Myocyte (in vitro differentiated cells): Measurements from ENCODE around the gene AGPS. TPM values are rescaled to one million over a fixed set of nuclear protein-coding genes. Genes with fewer than 3 reads are reported as not detected.
A peak's percentile ranks its signal among the peaks of the same experiment; 100 is the strongest.
"Not testable (repeated sequence)": the region's sequence is repeated elsewhere in the genome, so short reads cannot be mapped to it uniquely, and the experiment has no call there.

ENCODE experiments used
- DNase-seq: peaks from one replicate; pipeline ENCODE4 v3.0.0-alpha.2; 2012; ENCODE audit warnings: low read depth
- total RNA-seq: library from RNA; depleted of rRNA; stranded (reverse); fragments of >200 nt; gene quantifications from 2 replicates; pipeline ENCODE4 v1.2.3, GENCODE V29; 2014

Gene AGPS
- total RNA-seq, 1 donor from 2014 or later, result 37.4 TPM

GRCh38 chr2:177549171-177549570, 156.6 kb downstream of the AGPS start:
- DNase-seq, result no peak

- no peak for DNase-seq
These were observed 158.0 kb downstream of the AGPS start for GRCh38 chr2:177550264-177551200.

GRCh38 chr2:177551360-177551759, 158.8 kb downstream of the AGPS start:
- DNase-seq, result not testable (repeated sequence)

DNA sequence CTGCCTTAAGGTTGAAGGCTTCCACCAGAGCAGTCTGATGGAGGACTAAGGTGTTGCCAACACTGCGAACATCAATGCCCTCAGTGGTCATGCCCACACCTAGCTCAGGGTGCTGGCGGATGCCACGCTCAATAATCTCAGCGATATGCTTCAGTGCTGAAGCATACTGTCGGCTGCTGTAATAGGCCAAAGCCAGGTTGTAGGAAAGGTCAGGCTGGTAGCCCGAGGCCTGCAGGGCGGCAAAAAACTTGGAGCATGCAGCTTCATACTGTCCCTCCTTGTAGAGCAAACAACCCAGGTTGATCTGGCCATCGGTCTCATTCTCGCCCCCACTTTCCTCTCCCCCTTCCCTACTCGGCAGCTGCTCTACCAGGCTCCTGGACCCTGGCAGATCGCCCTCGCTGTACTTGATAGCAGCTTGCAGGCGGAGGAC, 159.4 kb downstream of the AGPS start:
- DNase-seq, result peak; percentile 51

GRCh38 chr2:177552422-177553175, 160.0 kb downstream of the AGPS start:
- DNase-seq, result peak; percentile 93

- no peak for DNase-seq
These were observed 160.8 kb downstream of the AGPS start for GRCh38 chr2:177553176-177553884.

DNA sequence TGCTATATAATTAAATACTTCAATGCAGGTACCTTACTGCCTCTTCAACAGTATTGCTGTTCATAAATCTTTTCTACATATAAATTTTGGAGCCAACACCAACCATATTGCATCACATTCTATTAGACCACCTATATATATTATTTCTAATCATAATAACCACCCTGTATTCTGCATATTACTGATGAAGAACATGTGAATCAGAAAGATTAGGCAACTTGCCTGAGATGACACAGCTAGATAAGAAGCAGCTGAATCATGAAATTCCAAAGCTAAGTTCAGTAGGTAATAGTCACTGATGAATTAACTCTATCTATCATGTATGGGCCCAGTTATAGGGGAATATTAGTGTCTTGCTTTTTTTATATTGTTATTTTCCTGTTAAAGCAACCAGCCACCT, 161.8 kb downstream of the AGPS start:
- DNase-seq, result no peak

DNA sequence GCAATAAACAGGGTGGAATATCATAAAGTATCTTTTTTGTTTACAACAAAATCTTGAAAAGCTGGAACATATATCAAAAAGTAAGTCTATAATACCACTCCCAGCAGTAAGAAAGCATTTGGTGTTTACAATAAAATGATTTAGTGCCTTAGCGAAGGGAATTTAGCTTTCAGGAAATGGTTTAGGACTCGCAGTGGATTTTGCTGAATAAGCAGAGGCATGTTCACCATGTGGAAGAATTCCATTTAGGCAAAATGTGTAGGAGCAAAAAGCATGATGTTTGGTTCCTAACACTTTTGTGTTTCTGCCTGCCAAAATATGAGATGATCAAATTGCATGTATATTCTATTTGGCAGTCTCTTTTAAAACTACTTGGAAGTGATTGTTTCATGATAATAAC, 163.6 kb downstream of the AGPS start:
- DNase-seq, result no peak

- no peak for DNase-seq
These were observed 165.2 kb downstream of the AGPS start for GRCh38 chr2:177557794-177558193.

DNA sequence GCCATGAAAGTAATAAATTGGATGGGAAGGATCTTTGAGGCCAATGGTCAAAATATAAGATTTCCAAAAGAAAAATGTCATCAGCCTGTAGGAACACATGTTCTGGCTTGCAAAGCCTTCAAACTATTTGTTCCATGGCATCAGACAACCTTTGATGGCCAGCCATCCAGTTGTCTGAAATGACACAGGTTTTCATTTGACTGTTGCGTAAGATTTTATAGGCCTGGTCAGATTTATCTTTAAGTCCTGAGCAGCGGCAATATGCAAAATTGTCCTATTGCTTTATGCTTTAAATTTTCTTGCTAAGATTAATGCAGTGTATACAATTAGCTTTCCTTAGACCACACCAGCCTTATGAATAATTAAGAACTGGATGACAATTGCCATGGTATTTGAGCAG, 167.1 kb downstream of the AGPS start:
- DNase-seq, result no peak

DNA sequence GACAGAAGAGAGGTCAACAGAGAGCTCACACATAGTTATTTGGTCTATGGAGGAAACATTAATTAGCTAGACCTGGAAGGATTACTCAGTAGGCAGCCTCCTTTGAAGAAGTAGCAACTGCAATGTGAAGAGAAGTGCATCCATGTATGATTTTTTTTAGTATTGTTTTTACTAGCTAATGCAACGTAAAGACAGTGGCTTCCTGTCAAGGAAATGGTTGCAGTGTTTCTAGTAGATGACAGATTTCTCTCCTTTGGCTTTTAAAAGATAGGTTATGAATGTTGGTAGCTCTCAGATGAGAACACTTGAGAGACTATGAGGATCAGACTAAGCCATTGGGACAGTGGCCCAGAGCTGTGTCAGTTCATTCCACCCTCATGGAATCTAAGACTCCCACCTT, 175.8 kb downstream of the AGPS start:
- no peak for DNase-seq

DNA sequence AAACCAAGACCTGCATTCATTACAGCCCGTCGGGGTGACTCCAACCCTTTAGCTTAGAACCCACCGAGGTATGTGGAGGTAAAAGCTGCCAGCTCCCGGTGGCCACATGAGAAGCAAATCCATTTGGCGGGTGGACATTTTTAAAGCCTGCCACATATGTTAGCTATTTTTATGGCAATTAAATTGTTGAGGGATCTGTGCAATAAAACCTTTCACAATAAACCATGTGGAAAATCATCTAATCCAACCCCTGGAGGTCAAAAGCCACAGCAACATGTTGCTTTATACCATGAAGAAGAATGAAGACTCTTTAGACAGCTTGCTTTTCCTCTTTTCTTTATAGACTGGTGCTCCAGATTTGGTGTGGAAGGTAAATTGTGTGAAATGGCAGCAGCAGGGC, 176.3 kb downstream of the AGPS start:
- DNase-seq, result no peak

DNA sequence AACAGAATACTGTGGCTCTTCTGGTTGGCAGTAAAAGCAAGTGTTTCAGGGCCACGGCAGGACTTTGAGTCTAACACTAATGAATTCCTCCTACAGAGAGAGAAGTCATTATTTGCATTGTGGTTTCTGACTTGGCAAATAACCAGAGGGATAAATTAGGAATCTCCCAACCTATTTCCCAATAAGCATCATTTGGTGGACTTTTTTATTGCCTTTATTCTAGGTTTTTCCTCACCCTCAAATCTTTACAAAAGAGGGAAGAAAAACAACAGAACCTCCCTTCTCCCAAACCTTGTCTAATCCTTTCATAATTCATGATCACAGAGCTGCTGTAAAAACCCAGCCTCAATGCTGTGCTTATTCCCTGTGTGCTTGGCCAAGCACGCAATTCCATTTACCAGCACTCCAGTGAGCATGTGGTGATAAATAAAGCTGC, 179.7 kb downstream of the AGPS start:
- no peak for DNase-seq

DNA sequence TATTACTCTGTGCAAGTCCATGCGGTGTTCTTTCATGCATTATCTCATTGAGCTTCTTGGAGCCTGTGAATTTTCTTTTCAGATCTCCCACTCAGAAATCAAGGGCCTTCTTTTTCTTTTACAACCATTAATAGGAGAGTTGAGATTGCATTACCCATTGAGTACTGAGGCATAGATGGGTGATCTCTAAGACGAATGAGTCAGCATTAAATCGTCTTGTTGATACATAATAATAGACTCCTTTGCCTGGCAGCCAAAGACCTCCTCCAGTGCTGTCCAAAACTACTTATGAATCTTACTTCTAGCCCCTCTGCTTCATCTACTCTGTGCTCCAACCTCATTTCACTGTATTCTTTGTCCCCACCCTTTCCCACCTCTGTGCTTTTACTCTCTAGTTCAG, 180.5 kb downstream of the AGPS start:
- no peak for DNase-seq

DNA sequence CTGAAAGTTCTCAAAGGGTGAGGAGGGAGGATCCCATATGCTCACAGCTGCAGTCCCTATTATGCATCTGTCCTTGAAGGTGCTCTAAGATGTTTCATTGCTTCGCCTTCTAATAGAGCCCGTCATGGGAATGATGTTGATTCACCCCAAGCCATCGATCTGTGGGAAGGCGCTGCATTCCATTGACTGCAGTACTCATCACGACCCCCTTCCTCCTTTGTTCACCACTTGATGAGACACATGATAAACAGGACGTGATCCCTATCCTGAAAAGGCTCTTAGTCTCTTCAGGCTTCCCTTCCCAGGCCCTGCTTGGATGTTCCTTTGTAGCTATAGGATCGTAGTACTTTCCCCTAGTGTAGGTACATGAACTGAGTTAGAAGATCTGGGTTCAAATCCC, 181.8 kb downstream of the AGPS start:
- no peak for DNase-seq

DNA sequence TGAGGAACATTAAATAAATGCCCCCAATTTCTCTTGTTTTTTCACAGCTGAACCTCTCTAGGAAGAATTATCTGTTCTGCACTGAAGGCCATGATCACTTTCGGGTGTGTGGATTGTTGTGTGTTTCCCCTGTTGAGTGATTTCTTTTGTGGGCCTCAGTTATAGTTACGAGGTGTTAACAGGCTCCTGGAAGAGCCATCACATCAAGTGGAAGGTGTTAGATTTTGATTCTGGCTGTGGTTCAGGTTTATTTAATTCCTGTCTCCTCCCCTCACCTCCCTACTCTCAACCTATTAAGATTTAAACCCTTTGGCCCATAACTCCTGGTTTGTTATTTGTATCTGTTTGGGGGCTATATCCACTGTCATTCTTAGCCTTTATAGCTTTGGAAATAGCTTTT, 182.8 kb downstream of the AGPS start:
- no peak for DNase-seq

GRCh38 chr2:177577075-177577474, 184.5 kb downstream of the AGPS start:
- DNase-seq, result no peak

DNA sequence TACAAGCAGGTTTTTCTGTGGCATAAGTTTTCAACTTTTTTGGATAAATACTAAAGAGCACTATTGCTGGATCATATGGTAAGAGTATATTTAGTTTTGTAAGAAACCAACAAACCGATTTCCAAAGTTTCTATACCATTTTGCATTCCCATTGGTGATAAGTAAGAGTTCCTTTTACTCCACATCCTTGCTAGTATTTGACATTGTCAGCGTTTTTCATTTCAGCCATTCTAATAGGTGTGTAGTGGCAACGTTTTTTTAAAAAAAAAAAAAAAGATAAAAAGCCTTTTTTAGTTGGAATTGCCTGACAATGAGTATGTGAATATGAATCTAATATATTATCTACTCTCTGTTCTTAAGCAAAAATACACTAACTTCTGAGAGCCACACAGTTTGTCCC, 185.9 kb downstream of the AGPS start:
- DNase-seq, result no peak

- no peak for DNase-seq
These were observed 187.0 kb downstream of the AGPS start for GRCh38 chr2:177579486-177580036.

DNA sequence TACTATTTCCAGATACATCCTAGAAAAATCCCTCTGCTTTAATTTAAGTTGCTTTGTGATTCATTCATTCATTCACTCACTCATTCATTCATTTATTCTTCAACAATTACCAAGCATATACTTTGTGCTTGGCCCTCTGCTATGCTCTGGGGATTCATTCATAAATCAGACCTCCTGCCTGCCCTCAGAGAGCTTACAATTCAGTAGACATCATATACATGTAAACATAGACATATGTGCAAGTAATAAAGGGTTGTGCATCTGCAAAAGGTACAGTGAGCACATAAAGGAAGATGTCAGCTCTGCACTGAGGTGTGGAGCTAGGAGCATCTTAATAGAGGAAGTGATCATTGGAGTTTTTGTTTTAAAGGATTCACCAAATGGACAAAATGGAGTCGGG, 189.4 kb downstream of the AGPS start:
- DNase-seq, result no peak

DNA sequence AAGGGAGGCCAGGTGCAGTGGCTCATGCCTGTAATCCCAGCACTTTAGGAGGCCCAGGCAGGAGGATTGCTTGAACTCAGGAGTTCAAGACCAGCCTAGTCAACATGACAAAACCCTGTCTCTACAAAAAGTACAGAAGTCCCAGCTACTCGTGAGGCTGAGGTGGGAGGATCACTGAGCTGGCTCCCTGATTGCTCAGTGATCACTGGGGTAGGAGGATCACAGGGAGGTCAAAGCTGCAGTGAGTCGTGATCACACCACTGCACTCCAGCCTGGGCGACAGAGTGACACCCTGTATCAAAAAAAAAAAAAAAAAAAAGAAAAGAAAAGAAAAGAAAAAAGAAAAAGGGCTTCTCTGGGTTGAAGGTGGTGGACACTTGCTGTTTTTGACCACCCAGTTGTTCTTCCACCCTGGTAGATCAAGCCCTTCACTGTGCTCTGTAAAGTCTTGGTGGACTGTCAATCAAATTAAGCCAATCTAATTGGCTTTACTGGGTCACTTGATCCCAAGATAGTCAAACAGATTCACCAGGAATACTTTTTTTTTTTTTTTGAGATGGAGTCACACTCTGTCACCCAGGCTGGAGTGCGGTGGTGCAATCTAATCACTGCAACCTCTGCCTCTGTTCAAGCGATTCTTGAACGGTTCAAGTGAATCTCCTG, 191.6 kb downstream of the AGPS start:
- no peak for DNase-seq
